Spleen (tissue), 11 donors: Measurements from ENCODE around the gene TACR2. TPM values are rescaled to one million over a fixed set of nuclear protein-coding genes. Genes with fewer than 3 reads are reported as not detected.

Experiments used
- DNase-seq: peaks from one replicate; pipeline ENCODE4 v3.0.0-alpha.2; 2020
- H3K27ac ChIP-seq, 8 donors: fragments of 200-600 bp; sonication (generic) in 7 of 8; 1 replicate in 4 of 8; 2 replicates in 4 of 8; pipeline versions ENCODE4 v1.5.0 to v1.8.0; 2016 to 2021; ENCODE audit warnings: inconsistent platforms in 4 of 8, mild to moderate bottlenecking in 4 of 8, moderate library complexity in 1 of 8
- H3K27me3 ChIP-seq, 7 donors: fragments of 200-600 bp; sonication (generic) in 6 of 7; replicated peaks in 1 of 7; 1 replicate in 4 of 7; 2 replicates in 3 of 7; pipeline versions ENCODE4 v1.5.0 to v1.8.0; 2016 to 2021; ENCODE audit warnings: inconsistent platforms in 3 of 7, mild to moderate bottlenecking in 1 of 7
- H3K36me3 ChIP-seq, 6 donors: fragments of 200-600 bp; sonication (generic) in 5 of 6; 1 replicate in 4 of 6; 2 replicates in 2 of 6; pipeline versions ENCODE4 v1.5.0 to v1.8.0; 2016 to 2021; ENCODE audit warnings: inconsistent platforms in 2 of 6
- H3K4me1 ChIP-seq, 6 donors: fragments of 200-600 bp; sonication (generic) in 5 of 6; 1 replicate in 3 of 6; 2 replicates in 3 of 6; pipeline versions ENCODE4 v1.5.0 to v1.8.0; 2016 to 2021; ENCODE audit warnings: inconsistent platforms in 3 of 6
- H3K4me3 ChIP-seq, 8 donors: fragments of 200-600 bp; sonication (generic) in 7 of 8; 1 replicate in 4 of 8; 2 replicates in 4 of 8; pipeline versions ENCODE4 v1.5.0 to v1.8.0; 2016 to 2021; ENCODE audit warnings: inconsistent platforms in 4 of 8, mild to moderate bottlenecking in 4 of 8, moderate library complexity in 2 of 8
- H3K9me3 ChIP-seq, 8 donors: fragments of 200-600 bp; sonication (generic) in 7 of 8; 1 replicate in 4 of 8; 2 replicates in 4 of 8; pipeline versions ENCODE4 v1.5.0 to v1.8.0; 2016 to 2021; ENCODE audit warnings: inconsistent platforms in 4 of 8
- POLR2A ChIP-seq, 3 donors: fragments of 450-650 bp; IDR thresholded peaks; one replicate each; pipeline ENCODE4 v1.5.1; 2017; ENCODE audit warnings: antibody characterized with exemption in 3 of 3, mild to moderate bottlenecking in 1 of 3
- POLR2AphosphoS5 ChIP-seq, 3 donors: sonication (generic); formaldehyde crosslinking; IDR thresholded peaks; one replicate each; pipeline ENCODE4 v1.5.1; 2017; ENCODE audit warnings: antibody characterized with exemption in 3 of 3
- WGBS, 5 donors: extraction: QIAGEN DNeasy Blood & Tissue Kit in 3 of 5; methylation state at CpG; one replicate each; pipeline versions ENCODE4 v1.1.5 to v1.1.7; 2013 to 2018; 5-methylcytosine and 5-hydroxymethylcytosine counted together
- intact Hi-C: fragments of 100-400 bp; cut with DNase I; formaldehyde crosslinking; loops from one replicate; pipeline ENCODE4 v1.15.0; 2023; ENCODE audit warnings: low total_unique reads
- polyA plus RNA-seq, 3 donors: library from polyadenylated mRNA; stranded (reverse); fragments of 200-250 nt; gene quantifications; one replicate each; pipeline ENCODE4 v1.2.1, GENCODE V29; 2013
- total RNA-seq, 7 donors: library from RNA; depleted of rRNA in 3 of 7; stranded (reverse); fragments of >200 nt in 3 of 7; fragmentation: NEBNext Ultra II Directional in 4 of 7; extraction: Animal tissue kit (Norgen Biotek cat#: 25700) in 4 of 7; gene quantifications; one replicate each; pipeline versions ENCODE4 v1.1.0 to v1.2.1, GENCODE V29; 2016 to 2021
- TF ChIP-seq, protein P1 (sequence below), 11 experiments: fragments of 200-600 bp in 7 of 11; fragments of 450-650 bp in 4 of 11; sonication (generic) in 4 of 11; IDR thresholded peaks in 8 of 11; conservative IDR thresholded peaks in 3 of 11; 1 replicate in 7 of 11; 2 replicates in 4 of 11; pipeline versions ENCODE4 v1.4.0 to v1.8.0; 2016 to 2021; ENCODE audit warnings: antibody characterized with exemption in 11 of 11, inconsistent platforms in 4 of 11, mild to moderate bottlenecking in 1 of 11
- donor health status: healthy with polysubstance abuse.
- donor health status: DM: no; HTN: no; CAD: no; lungs with moderate emphysema.
- donor health status: DM: no; HTN: no; CAD: no.
- donor health status: Bipolar disorder and iron deficiency.
- donor health status: healthy.
- donor health status: DM: no; HTN: no; CAD: no.
- donor health status: DM: yes; HTN: yes; CAD: no.

Gene TACR2
- total and polyA plus RNA-seq, 10 donors, result 0.15 to 0.52 (median 0.30) TPM; not detected in 4

- peak; percentile 99 for DNase-seq
- no peaks in the 10 kb centered on the region for H3K27me3 ChIP-seq
- peak overlapping the region in 6 of 8 donors; percentile 4 to 62 (median 32) for H3K4me3 ChIP-seq
- H3K9me3 ChIP-seq, result no peaks in the 10 kb centered on the region
- WGBS, 5 donors, result 2 to 4% (median 4%) methylated on average over 28 to 64 of the region's 64 CpGs
- no peak for TF ChIP-seq POLR2A (IDR thresholded peaks at IDR 0.05)
- peak; percentile 82 to 90 (median 89) for TF ChIP-seq POLR2AphosphoS5 (IDR thresholded peaks at IDR 0.05)
- TF ChIP-seq, protein P1, sequence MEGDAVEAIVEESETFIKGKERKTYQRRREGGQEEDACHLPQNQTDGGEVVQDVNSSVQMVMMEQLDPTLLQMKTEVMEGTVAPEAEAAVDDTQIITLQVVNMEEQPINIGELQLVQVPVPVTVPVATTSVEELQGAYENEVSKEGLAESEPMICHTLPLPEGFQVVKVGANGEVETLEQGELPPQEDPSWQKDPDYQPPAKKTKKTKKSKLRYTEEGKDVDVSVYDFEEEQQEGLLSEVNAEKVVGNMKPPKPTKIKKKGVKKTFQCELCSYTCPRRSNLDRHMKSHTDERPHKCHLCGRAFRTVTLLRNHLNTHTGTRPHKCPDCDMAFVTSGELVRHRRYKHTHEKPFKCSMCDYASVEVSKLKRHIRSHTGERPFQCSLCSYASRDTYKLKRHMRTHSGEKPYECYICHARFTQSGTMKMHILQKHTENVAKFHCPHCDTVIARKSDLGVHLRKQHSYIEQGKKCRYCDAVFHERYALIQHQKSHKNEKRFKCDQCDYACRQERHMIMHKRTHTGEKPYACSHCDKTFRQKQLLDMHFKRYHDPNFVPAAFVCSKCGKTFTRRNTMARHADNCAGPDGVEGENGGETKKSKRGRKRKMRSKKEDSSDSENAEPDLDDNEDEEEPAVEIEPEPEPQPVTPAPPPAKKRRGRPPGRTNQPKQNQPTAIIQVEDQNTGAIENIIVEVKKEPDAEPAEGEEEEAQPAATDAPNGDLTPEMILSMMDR (IDR thresholded peaks at IDR 0.05 in 8 of 11, conservative IDR thresholded peaks at IDR 0.05 in 3 of 11), result peak; percentile 45 to 99 (median 96)
- peak overlapping the region; percentile 86 to 94 (median 91) for H3K27ac ChIP-seq
- intact Hi-C loops, result loop anchor here (5.0 kb wide), 1 partner anchor 99 kb away; no protein-coding TSS in a partner anchor
- peaks cover 6 to 62% (median 30%) of the 10 kb centered on the region in 6 donors for H3K4me1 ChIP-seq
- H3K36me3 ChIP-seq, result peaks cover 0 to 19% (median 0%) of the 10 kb centered on the region in 6 donors
Observed at GRCh38 chr10:69408318-69409175, 8.2 kb downstream of the TACR2 start.

DNA sequence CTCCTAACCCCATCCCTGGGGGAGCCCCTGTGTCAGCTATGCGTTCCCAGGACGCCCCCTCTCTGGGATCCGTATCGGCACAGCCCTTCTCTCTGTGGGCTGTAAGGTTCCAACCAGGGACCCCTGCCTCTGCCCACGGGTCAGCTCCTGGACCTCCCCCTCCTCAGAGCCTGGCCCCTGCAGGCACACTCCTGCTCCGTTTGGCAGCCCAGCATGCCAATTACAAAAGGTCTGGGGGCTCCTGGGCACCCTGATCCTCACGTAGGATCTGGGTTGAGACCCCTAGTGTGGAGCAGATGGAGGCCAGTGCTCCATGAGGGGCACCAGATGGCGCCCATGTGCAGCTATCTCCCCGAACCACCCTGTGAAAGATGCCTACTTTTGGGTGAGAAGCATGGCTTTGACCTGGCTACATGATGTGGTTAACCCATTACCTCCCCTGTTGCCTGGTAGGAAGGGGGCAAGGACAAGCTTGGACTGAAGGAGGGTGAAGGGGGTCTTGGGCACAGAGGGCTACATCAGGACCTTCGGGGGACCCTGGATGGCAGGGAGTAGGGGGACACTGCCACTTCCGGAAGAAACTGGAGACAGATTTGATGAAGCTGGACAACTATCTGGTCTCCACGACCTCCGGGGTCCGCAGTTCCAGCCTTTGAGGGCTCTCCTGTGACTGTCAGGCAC is 9.0 kb downstream of the TACR2 start:
- Histone ChIP-seq H3K36me3 (peaks cover 0 to 26% (median 4%) of the 10 kb centered on the region in 6 donors), H3K4me1 (peaks cover 6 to 55% (median 26%) of the 10 kb centered on the region in 6 donors), H3K27me3 (no peaks in the 10 kb centered on the region), H3K4me3 (peak overlapping the region in 3 of 8 donors; percentile 15 to 62 (median 30)), H3K27ac (peak overlapping the region in 7 of 8 donors; percentile 59 to 94 (median 91)), H3K9me3 (no peaks in the 10 kb centered on the region)
- DNase-seq, result peak; percentile 85
- intact Hi-C loops, result loop anchor here (5.0 kb wide), 1 partner anchor 100 kb away; no protein-coding TSS in a partner anchor
- peak in 1 of 3 donors; percentile 42 for TF ChIP-seq POLR2AphosphoS5 (IDR thresholded peaks at IDR 0.05)
- no peak for TF ChIP-seq POLR2A (IDR thresholded peaks at IDR 0.05)
- TF ChIP-seq, protein P1 (IDR thresholded peaks at IDR 0.05 in 8 of 11, conservative IDR thresholded peaks at IDR 0.05 in 3 of 11), result peak in 7 of 11 experiments; percentile 27 to 50 (median 34)
- 61 to 66% (median 65%) methylated on average over 13 to 14 of the region's 14 CpGs for WGBS, 5 donors

DNA sequence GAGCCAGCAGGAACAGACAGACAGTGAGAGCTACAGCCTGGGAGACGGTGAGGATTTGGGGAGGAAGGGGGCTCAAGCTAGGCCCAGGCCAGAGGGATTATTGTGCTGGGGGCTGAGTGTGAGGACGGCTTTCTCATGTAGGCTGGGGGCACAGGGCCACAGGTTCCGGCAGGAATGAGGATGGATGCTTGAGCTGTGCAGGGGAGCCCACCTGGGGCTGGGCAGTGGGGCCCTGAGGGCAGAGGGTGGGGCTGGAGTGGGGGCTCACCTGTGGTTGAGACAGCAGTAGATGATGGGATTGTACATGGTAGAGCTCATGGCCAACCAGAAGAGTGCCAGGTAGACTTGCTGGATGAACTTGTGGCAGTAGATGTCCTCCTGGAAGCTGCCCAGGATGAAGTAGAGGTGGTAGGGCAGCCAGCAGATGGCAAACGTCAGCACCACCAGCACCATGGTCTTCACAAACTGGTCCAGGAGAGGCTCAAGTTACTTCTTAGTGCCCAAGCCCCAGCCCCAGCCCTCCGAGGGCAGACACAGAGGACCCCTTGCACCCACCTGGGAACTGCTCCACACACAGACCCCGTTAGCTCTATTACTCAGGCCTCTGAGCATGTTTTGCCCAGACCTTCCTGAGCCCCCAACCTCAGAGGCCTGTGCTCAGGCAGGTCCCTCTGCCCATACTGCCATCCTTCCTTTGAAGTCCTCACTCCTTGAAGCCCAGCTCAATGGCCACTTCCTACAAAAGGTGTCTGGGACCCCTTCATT is 9.7 kb downstream of the TACR2 start:
- Histone ChIP-seq H3K27me3 (no peaks in the 10 kb centered on the region), H3K4me3 (no peak overlapping the region), H3K36me3 (peaks cover 0 to 34% (median 8%) of the 10 kb centered on the region in 6 donors), H3K27ac (peak overlapping the region in 5 of 8 donors; percentile 13 to 91 (median 51)), H3K9me3 (no peaks in the 10 kb centered on the region), H3K4me1 (peaks cover 6 to 55% (median 26%) of the 10 kb centered on the region in 6 donors)
- DNase-seq, result peak; percentile 78
- WGBS, 5 donors, result 73 to 81% (median 79%) methylated on average over 5 to 6 of the region's 6 CpGs
- intact Hi-C loops, result loop anchor here (5.0 kb wide), 1 partner anchor 100 kb away; no protein-coding TSS in a partner anchor
- TF ChIP-seq POLR2A (IDR thresholded peaks at IDR 0.05) (no peak), POLR2AphosphoS5 (IDR thresholded peaks at IDR 0.05) (peak in 1 of 3 donors; percentile 37)
- TF ChIP-seq, protein P1 (IDR thresholded peaks at IDR 0.05 in 8 of 11, conservative IDR thresholded peaks at IDR 0.05 in 3 of 11), result no peak
